HG03378 (cell line): Measurements from ENCODE around the gene MACF1.
"Not testable (repeated sequence)": the region's sequence is repeated elsewhere in the genome, so short reads cannot be mapped to it uniquely, and the experiment has no call there.

ENCODE experiments used
- ATAC-seq: cut with Tn5 transposase; IDR thresholded peaks from one replicate; pipeline ENCODE4 v1.9.1; 2021; ENCODE audit warnings: mild to moderate bottlenecking, moderate library complexity; ENCODE audit not compliant: unreplicated experiment

MACF1 gene

GRCh38 chr1:39450041-39450440 is 245.5 kb downstream of the MACF1 start:
- ATAC-seq: not testable (repeated sequence)

GRCh38 chr1:39450956-39451606 is 246.6 kb downstream of the MACF1 start:
- ATAC-seq: no peak

- ATAC-seq: no peak
Measured at GRCh38 chr1:39452081-39452480, 247.6 kb downstream of the MACF1 start.

- no peak for ATAC-seq
Measured at GRCh38 chr1:39452540-39452939, 248.0 kb downstream of the MACF1 start.

- ATAC-seq: no peak
Measured at GRCh38 chr1:39453603-39454002, 249.1 kb downstream of the MACF1 start.

GRCh38 chr1:39458991-39459390 is 254.5 kb downstream of the MACF1 start:
- ATAC-seq: no peak

GRCh38 chr1:39462074-39462473 is 257.6 kb downstream of the MACF1 start:
- no peak for ATAC-seq

- ATAC-seq: no peak
Measured at GRCh38 chr1:39466413-39467107, 262.1 kb downstream of the MACF1 start.

- ATAC-seq: not testable (repeated sequence)
Measured at GRCh38 chr1:39467108-39467720, 262.7 kb downstream of the MACF1 start.

- ATAC-seq: no peak
Measured at GRCh38 chr1:39469150-39469549, 264.7 kb downstream of the MACF1 start.

GRCh38 chr1:39470040-39470439 is 265.5 kb downstream of the MACF1 start:
- ATAC-seq: no peak

- no peak for ATAC-seq
Measured at GRCh38 chr1:39472826-39473225, 268.3 kb downstream of the MACF1 start.

- ATAC-seq: no peak
Measured at GRCh38 chr1:39473324-39473723, 268.8 kb downstream of the MACF1 start.

GRCh38 chr1:39474810-39475209 is 270.3 kb downstream of the MACF1 start:
- ATAC-seq: no peak

- not testable (repeated sequence) for ATAC-seq
Measured at GRCh38 chr1:39475551-39475950, 271.1 kb downstream of the MACF1 start.

- no peak for ATAC-seq
Measured at GRCh38 chr1:39478126-39478915, 273.8 kb downstream of the MACF1 start.

GRCh38 chr1:39481289-39481688 is 276.8 kb downstream of the MACF1 start:
- ATAC-seq: no peak

GRCh38 chr1:39483276-39483675 is 278.8 kb downstream of the MACF1 start:
- no peak for ATAC-seq

- ATAC-seq: no peak
Measured at GRCh38 chr1:39484564-39484963, 280.1 kb downstream of the MACF1 start.

- no peak for ATAC-seq
Measured at GRCh38 chr1:39485046-39485803, 280.7 kb downstream of the MACF1 start.
